ENCODE measurements around the gene USP53.
A peak's percentile ranks its signal among the peaks of the same experiment; 100 is the strongest.

The USP53 gene

GRCh38 chr4:119189638-119190037, 22.9 kb upstream of the USP53 start:
- peak; percentile 83 for DNase-seq (ENCODE audit: low read depth)
- TF ChIP-seq CTCF (conservative IDR thresholded peaks at IDR 0.05; ENCODE audit: low read depth, low read length): no peak
- no peak overlapping the region for H3K4me3 ChIP-seq (ENCODE audit: low read depth, low read length)

GRCh38 chr4:119190354-119190753, 22.2 kb upstream of the USP53 start:
- no peak for TF ChIP-seq CTCF (conservative IDR thresholded peaks at IDR 0.05; ENCODE audit: low read depth, low read length)
- H3K4me3 ChIP-seq (ENCODE audit: low read depth, low read length): no peak overlapping the region
- no peak for DNase-seq (ENCODE audit: low read depth)

- no peak for DNase-seq (ENCODE audit: low read depth)
- H3K4me3 ChIP-seq (ENCODE audit: low read depth, low read length): no peak overlapping the region
- no peak for TF ChIP-seq CTCF (conservative IDR thresholded peaks at IDR 0.05; ENCODE audit: low read depth, low read length)
These were observed 21.0 kb upstream of the USP53 start for GRCh38 chr4:119191505-119191904.

GRCh38 chr4:119197772-119198212, 14.7 kb upstream of the USP53 start:
- TF ChIP-seq CTCF (conservative IDR thresholded peaks at IDR 0.05; ENCODE audit: low read depth, low read length): no peak
- DNase-seq (ENCODE audit: low read depth): no peak
- no peak overlapping the region for H3K4me3 ChIP-seq (ENCODE audit: low read depth, low read length)

GRCh38 chr4:119204916-119205315, 7.6 kb upstream of the USP53 start:
- no peak for TF ChIP-seq CTCF (conservative IDR thresholded peaks at IDR 0.05; ENCODE audit: low read depth, low read length)
- DNase-seq (ENCODE audit: low read depth): no peak
- H3K4me3 ChIP-seq (ENCODE audit: low read depth, low read length): no peak overlapping the region

GRCh38 chr4:119205690-119206089, 6.8 kb upstream of the USP53 start:
- no peak for TF ChIP-seq CTCF (conservative IDR thresholded peaks at IDR 0.05; ENCODE audit: low read depth, low read length)
- no peak overlapping the region for H3K4me3 ChIP-seq (ENCODE audit: low read depth, low read length)
- no peak for DNase-seq (ENCODE audit: low read depth)

- TF ChIP-seq CTCF (conservative IDR thresholded peaks at IDR 0.05; ENCODE audit: low read depth, low read length): no peak
- no peak overlapping the region for H3K4me3 ChIP-seq (ENCODE audit: low read depth, low read length)
- no peak for DNase-seq (ENCODE audit: low read depth)
These were observed 6.3 kb upstream of the USP53 start for GRCh38 chr4:119206178-119206577.
